ENCODE measurements around the gene PDE2A.
"Not testable (repeated sequence)": the region's sequence is repeated elsewhere in the genome, so short reads cannot be mapped to it uniquely, and the experiment has no call there.

Gene PDE2A

DNA sequence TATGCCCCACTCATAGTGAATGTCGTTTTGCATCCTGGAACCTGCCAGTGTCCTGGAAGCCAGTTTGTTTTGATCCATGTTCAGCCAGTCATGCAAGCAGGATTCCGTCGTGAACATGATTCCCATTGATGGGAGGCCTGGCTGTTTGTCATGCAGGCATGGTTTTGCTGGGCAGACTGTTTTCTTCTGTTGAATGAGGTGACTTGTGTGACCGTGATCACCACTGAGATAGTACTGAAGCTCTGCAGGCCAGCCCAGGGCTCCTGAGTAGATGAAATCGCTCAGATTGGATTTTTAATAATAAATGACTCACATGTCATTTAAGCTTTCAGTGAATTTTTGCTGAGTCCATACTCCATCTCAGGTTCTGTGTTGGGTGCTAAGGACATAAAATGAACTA, 117.8 kb downstream of the PDE2A start:
- DNase-seq (ENCODE audit: low spot score), result no peak
- TF ChIP-seq, protein P1, sequence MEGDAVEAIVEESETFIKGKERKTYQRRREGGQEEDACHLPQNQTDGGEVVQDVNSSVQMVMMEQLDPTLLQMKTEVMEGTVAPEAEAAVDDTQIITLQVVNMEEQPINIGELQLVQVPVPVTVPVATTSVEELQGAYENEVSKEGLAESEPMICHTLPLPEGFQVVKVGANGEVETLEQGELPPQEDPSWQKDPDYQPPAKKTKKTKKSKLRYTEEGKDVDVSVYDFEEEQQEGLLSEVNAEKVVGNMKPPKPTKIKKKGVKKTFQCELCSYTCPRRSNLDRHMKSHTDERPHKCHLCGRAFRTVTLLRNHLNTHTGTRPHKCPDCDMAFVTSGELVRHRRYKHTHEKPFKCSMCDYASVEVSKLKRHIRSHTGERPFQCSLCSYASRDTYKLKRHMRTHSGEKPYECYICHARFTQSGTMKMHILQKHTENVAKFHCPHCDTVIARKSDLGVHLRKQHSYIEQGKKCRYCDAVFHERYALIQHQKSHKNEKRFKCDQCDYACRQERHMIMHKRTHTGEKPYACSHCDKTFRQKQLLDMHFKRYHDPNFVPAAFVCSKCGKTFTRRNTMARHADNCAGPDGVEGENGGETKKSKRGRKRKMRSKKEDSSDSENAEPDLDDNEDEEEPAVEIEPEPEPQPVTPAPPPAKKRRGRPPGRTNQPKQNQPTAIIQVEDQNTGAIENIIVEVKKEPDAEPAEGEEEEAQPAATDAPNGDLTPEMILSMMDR (IDR thresholded peaks at IDR 0.05; ENCODE audit: extremely low read depth, missing control alignments), result no peak

DNA sequence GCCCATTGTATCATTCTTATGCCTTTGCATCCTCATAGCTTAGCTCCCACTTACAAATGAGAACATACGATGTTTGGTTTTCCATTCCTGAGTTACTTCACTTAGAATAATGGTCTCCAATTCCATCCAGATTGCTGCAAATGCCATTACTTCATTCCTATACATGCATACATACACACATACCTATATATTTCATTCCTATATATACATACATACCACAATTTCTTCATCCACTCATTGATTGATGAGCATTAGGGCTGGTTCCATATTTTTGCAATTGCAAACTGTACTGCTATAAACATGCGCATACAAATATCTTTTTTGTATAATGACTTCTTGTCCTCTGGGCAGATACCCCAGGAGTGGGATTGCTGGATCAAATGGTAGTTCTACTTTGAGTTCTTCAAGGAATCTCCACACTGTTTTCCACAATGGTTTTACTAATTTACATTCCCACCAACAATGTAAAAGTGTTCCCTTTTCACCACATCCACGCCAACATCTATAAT, 119.2 kb downstream of the PDE2A start:
- not testable (repeated sequence) for DNase-seq (ENCODE audit: low spot score)

DNA sequence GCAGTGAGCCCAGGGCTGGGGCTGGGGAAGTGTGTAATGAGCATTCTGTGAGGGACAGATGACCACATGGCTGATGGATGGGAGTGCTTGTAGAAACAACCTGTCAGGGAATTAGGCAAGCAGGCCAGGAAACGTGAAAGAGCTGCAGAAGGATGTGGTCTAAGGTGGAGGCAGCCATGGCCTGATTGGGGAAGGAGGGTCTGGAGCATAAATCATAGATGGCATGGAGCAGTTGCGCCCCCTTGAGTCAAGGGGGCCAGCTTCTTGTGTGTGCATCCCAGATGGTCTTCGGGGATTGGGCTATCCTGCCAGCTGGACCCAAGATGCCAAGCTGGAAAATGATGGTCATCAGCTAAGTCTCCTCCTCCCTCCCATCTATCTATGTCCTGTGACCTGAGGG, 120.5 kb downstream of the PDE2A start:
- peak; percentile 27 for DNase-seq (ENCODE audit: low spot score)
- TF ChIP-seq, protein P1 (IDR thresholded peaks at IDR 0.05; ENCODE audit: extremely low read depth, missing control alignments), result peak; percentile 41

DNA sequence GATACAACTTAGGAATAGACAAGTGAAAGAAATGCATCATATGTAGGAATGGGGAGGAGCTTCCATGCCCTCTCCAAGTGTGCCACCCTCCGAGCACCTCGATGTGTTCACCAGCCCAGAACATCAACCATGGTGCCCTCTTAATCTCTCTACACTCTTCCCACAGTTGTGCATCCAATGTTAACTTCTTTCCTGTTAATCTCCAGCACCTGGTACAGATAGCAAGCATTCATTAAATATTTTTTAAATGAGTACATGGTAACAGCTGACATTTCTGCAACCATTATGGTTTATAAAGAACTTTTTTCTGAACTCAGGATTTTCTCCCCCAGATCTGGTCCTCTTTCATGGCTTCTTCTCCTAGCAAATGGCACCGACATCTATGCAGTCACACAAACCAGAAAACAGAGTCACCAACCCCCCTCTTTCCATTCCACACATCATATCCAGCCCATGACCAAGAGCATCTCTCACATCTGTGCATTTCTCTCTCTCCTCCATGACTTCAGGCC, 121.8 kb downstream of the PDE2A start:
- TF ChIP-seq, protein P1 (IDR thresholded peaks at IDR 0.05; ENCODE audit: extremely low read depth, missing control alignments), result no peak
- DNase-seq (ENCODE audit: low spot score), result no peak

DNA sequence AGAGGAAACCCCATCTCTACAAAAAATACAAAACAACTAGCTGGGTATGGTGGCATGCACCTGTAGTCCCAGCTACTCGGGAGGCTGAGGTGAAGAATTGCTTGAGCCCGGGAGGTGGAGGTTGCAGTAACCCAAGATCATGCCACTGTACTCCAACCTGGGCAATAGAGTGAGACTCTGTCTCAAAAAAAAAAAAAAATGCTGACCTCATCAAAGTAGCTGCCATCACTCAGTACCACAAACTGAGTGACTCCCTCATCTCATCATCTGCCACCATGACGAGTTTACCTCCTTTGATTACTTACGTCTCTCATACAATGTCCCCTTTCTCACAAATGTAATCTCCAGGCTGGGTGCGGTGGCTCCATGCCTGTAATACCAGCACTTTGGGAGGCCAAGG, 122.7 kb downstream of the PDE2A start:
- no peak for DNase-seq (ENCODE audit: low spot score)
- TF ChIP-seq, protein P1 (IDR thresholded peaks at IDR 0.05; ENCODE audit: extremely low read depth, missing control alignments), result no peak

DNA sequence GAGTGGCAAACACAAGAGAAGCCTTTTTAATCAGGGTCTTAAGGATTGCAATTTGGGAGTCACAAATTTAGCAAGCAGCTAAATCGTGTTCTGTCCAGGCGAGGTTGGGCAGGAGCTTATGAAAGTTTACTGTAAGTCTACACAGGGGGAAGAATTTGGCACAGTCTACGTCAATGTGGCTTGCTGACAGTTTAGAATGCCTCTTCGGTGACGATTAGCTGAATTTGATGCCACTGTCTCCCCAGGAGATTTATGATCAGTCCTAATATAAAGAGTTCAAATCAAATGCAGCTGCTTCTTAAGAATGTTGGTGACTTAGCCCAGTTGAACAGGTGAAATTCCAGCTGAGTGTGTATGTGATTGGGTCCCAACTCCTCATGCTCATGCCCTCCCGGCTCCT, 125.8 kb downstream of the PDE2A start:
- DNase-seq (ENCODE audit: low spot score), result no peak
- TF ChIP-seq, protein P1 (IDR thresholded peaks at IDR 0.05; ENCODE audit: extremely low read depth, missing control alignments), result no peak

DNA sequence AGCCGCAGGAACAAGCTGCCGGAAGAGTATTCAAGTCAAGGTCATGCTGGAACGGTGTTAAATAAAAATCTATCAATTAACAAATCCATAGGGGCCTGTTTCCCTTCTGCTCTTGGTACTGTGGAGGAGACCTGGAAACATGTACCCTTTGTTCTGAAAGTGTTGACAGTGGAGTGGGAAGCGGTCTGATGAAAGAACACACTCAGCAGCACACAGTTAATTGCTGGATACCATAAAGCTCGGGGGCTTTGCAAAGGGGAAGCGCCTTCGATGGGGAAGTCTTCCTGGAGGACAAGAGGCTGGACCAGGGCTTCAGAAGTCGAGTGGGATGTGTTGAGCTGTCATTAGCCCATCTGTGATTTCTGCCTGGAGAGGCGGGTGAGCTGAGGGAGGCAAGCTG, 127.4 kb downstream of the PDE2A start:
- DNase-seq (ENCODE audit: low spot score), result no peak
- TF ChIP-seq, protein P1 (IDR thresholded peaks at IDR 0.05; ENCODE audit: extremely low read depth, missing control alignments), result no peak

DNA sequence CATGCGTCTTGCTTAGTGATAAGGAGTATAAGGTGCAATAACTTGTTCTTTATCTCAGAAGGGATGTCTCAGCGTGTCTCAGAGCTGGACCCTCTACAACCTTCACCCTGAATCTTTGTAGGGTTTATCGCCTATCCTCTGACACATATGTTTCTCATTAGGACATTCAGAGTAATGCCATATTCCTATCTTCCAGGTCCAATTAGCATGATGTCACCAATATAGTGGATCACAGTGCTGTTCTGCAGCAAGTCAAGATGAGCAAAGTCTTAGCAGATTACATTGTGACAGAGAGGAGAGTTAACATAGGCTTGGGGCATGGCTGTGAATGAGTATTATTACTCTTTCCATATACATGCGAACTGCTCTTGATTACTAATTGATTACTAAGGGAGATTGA, 129.6 kb downstream of the PDE2A start:
- no peak for DNase-seq (ENCODE audit: low spot score)
- TF ChIP-seq, protein P1 (IDR thresholded peaks at IDR 0.05; ENCODE audit: extremely low read depth, missing control alignments), result no peak

Measured in GM20000 (cell line).